Endodermal cell (in vitro differentiated cells): ENCODE results near the gene HOXA1. TPM values are rescaled to one million over a fixed set of nuclear protein-coding genes. Genes with fewer than 3 reads are reported as not detected.

ENCODE experiments used
- DNase-seq: peaks from one replicate; pipeline ENCODE4 v3.0.0-alpha.2; 2017
- H3K27ac ChIP-seq: 2 replicates; pipeline ENCODE4 v1.5.1; 2013; ENCODE audit warnings: mild to moderate bottlenecking, low read depth, low read length, moderate library complexity
- H3K27me3 ChIP-seq: 2 replicates; pipeline ENCODE4 v1.6.1; 2013; ENCODE audit warnings: mild to moderate bottlenecking, low read length, moderate library complexity; ENCODE audit not compliant: insufficient read depth, control insufficient read depth, poor library complexity, severe bottlenecking
- H3K36me3 ChIP-seq: 2 replicates; pipeline ENCODE4 v1.7.0; 2013; ENCODE audit warnings: mild to moderate bottlenecking, low read length, moderate library complexity; ENCODE audit not compliant: control insufficient read depth, insufficient read depth
- H3K4me1 ChIP-seq: one replicate; pipeline ENCODE4 v1.7.0; 2013; ENCODE audit warnings: low read length; ENCODE audit not compliant: control insufficient read depth, insufficient read depth
- H3K4me3 ChIP-seq: 2 replicates; pipeline ENCODE4 v1.5.1; 2013; ENCODE audit warnings: mild to moderate bottlenecking, low read length, moderate library complexity
- H3K9ac ChIP-seq: 2 replicates; pipeline ENCODE4 v1.6.1; 2013; ENCODE audit warnings: mild to moderate bottlenecking, low read length, moderate library complexity; ENCODE audit not compliant: poor library complexity, severe bottlenecking; ENCODE audit errors: extremely low read depth
- H3K9me3 ChIP-seq: 2 replicates; pipeline ENCODE4 v1.6.1; 2013; ENCODE audit warnings: mild to moderate bottlenecking, low read length, moderate library complexity; ENCODE audit not compliant: control insufficient read depth
- H3K27ac Mint-ChIP-seq: 2 replicates; pipeline ENCODE4 v1.8.0; 2020; ENCODE audit warnings: mixed read lengths
- H3K27me3 Mint-ChIP-seq: 2 replicates; pipeline ENCODE4 v1.8.0; 2021; ENCODE audit warnings: mild to moderate bottlenecking, mixed read lengths; ENCODE audit not compliant: insufficient read depth
- H3K36me3 Mint-ChIP-seq: 2 replicates; pipeline ENCODE4 v1.8.0; 2020; ENCODE audit warnings: low read depth, mixed read lengths
- H3K4me1 Mint-ChIP-seq: 2 replicates; pipeline ENCODE4 v1.8.0; 2020; ENCODE audit warnings: mixed read lengths
- H3K4me3 Mint-ChIP-seq: 2 replicates; pipeline ENCODE4 v1.8.0; 2020; ENCODE audit warnings: mild to moderate bottlenecking, moderate library complexity, mixed read lengths
- H3K9me3 Mint-ChIP-seq: 2 replicates; pipeline ENCODE4 v1.8.0; 2020; ENCODE audit warnings: mild to moderate bottlenecking, mixed read lengths
- WGBS, 2 experiments: methylation state at CpG; one replicate each; pipeline versions ENCODE4 v1.1.5 to v1.1.7; 2013; ENCODE audit warnings: missing lambda C conversion rate in 2 of 2, mixed read lengths in 1 of 2; ENCODE audit not compliant: insufficient coverage in 1 of 2, insufficient read length in 1 of 2; 5-methylcytosine and 5-hydroxymethylcytosine counted together
- total RNA-seq, 2 donors: library from RNA; stranded (reverse); fragmentation: NEBNext Ultra II Directional in 1 of 2; extraction: Animal tissue kit (Norgen Biotek cat#: 25700) in 1 of 2; gene quantifications; 2 replicates in 1 of 2; 3 replicates in 1 of 2; pipeline ENCODE4 v1.2.1, GENCODE V29; 2021
- TF ChIP-seq, protein P1 (sequence below): fragments of 200-600 bp; sonication (generic); conservative IDR thresholded peaks from 2 replicates; pipeline ENCODE4 v1.5.0; 2021; ENCODE audit warnings: antibody characterized with exemption, mild to moderate bottlenecking

Gene HOXA1
- total RNA-seq, 2 donors from 2014 or later = not detected

DNA sequence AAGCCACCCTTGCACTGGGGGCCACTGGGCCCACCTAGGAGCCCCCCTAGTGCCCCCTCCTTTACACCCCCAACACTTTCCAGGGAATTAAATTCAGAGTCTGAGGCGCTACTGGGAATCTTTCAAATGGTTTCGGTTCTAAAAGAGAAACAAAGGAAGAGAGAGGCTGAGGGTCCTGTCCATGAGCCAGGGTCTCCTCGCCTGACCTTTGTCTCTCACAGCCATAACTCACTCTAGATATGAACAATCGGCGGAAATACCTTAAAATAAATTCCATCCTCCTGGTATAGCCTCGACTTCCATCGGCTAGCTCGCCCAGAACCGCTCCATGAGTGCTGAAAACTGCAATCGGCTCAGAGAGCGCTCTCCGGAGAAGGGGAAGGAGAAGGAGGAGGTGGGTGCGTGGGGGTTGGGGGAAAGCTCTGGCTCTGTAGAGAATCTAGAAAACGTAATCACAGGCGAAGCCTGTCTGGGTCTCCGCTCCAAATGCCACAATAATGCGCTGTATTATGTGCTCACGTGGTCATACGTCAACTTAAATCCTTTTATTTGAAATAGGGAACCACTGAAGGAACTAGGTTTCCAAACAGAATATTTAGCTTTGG is 22.2 kb upstream of the HOXA1 start:
- Histone ChIP-seq H3K27ac (no peak overlapping the region), H3K36me3 (no peaks in the 10 kb centered on the region), H3K4me1 (no peaks in the 10 kb centered on the region), H3K9me3 (no peaks in the 10 kb centered on the region), H3K27me3 (peaks cover 97% of the 10 kb centered on the region), H3K4me3 (no peak overlapping the region), H3K9ac (no peak overlapping the region)
- Mint-ChIP-seq H3K36me3 (no peaks in the 10 kb centered on the region), H3K27me3 (peaks cover 95% of the 10 kb centered on the region), H3K27ac (no peak overlapping the region), H3K4me3 (no peak overlapping the region), H3K4me1 (peaks cover 4% of the 10 kb centered on the region), H3K9me3 (no peaks in the 10 kb centered on the region)
- no peak for DNase-seq
- WGBS, 2 experiments = 9 to 13% methylated on average over 5 to 19 of the region's 19 CpGs
- TF ChIP-seq, protein P1, sequence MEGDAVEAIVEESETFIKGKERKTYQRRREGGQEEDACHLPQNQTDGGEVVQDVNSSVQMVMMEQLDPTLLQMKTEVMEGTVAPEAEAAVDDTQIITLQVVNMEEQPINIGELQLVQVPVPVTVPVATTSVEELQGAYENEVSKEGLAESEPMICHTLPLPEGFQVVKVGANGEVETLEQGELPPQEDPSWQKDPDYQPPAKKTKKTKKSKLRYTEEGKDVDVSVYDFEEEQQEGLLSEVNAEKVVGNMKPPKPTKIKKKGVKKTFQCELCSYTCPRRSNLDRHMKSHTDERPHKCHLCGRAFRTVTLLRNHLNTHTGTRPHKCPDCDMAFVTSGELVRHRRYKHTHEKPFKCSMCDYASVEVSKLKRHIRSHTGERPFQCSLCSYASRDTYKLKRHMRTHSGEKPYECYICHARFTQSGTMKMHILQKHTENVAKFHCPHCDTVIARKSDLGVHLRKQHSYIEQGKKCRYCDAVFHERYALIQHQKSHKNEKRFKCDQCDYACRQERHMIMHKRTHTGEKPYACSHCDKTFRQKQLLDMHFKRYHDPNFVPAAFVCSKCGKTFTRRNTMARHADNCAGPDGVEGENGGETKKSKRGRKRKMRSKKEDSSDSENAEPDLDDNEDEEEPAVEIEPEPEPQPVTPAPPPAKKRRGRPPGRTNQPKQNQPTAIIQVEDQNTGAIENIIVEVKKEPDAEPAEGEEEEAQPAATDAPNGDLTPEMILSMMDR = no peak

DNA sequence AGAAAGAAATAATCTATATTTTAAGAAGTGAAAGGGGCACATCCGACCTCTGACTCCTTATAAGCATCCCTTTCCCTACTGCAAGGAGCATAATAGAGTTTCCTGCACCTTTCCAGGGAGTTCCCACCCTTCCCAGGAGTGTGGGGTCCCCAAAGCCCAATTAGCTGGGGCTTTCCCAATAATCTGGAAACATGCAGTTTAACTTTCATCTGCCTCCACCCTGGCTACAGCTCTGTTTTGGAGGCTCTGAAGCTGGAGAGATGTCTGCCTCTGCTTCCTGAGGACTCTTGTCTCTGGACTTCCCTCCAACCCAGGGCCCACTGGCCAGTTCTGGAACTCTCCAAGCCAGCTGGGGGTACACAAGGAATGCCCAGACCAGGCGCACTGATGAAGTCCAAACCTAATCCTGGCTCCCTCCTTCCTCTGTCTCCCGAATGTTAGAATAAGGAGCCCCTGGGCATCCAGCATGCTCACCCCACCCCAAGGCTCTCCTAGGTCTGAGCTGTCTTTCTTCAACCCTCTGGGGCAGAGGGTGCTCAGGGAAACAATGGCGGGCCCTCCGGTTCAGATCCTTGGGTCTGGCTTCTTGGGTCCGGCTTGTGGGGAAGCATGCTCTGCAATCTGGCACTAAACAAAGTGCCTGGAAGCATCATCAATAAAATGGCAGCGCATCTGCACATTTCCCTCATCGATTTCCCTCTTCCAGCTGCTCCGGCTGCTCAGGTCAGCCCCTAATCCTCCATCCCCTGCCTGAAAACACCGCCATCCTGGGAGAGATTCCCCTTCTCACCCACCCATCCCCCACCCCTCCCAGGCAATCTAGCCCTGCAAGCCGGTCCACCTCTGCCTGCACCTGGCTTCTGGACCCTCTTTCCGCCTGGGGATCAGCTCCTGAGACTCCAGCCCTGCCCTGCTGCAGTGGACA is 21.4 kb upstream of the HOXA1 start:
- Mint-ChIP-seq H3K27me3 (peaks cover 95% of the 10 kb centered on the region), H3K36me3 (no peaks in the 10 kb centered on the region), H3K4me3 (no peak overlapping the region), H3K27ac (no peak overlapping the region), H3K9me3 (no peaks in the 10 kb centered on the region), H3K4me1 (peaks cover 1% of the 10 kb centered on the region)
- Histone ChIP-seq H3K9me3 (no peaks in the 10 kb centered on the region), H3K4me1 (no peaks in the 10 kb centered on the region), H3K36me3 (no peaks in the 10 kb centered on the region), H3K27ac (no peak overlapping the region), H3K27me3 (peaks cover 97% of the 10 kb centered on the region), H3K9ac (no peak overlapping the region), H3K4me3 (no peak overlapping the region)
- TF ChIP-seq, protein P1 = no peak
- WGBS, 2 experiments = 12 to 13% methylated on average over 7 to 12 of the region's 12 CpGs
- no peak for DNase-seq

DNA sequence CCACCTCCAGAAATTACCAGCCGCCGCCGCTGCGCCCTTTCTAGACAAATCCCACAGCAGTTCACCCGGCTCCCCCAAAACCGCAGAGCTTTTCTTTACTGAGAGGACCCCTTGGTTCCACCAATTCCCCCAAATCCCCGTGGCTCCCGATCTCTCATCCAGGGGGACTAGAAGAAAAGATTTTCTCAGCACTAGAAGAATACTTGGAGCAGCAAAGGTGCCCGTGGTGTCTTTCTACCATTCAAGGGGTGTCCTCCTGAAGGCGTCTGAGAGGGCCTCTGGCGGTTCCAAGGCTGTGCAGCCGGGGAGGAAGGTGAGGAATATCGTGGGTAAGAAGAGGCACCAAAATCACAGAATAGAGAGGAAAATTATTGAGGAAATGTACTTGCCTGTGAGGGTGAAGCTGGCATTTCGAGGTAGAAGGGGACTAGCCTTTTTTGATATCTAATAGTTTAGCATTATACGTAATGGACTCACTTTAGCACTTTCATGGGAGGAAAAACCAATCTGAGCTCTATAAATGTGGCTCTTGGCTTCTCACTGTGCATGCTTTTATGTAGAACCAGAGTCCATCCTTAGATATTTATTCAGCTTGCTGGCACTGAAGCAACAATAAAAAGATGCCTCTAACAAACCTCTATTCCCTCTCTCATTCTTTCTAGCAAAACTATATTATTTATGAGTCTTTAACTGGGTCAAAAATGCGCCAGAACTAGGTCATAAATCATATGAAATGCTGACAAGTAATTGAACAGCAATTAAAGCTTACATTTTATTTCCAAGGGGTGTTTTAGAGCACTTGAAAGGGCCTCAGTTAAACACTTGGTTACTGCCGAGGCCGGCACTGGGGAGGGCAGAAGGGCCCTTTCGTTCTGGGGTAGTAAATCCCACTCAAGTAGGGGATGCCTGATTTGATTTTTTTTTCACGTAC is 20.5 kb upstream of the HOXA1 start:
- no peak for DNase-seq
- H3K27ac Mint-ChIP-seq = no peak overlapping the region
- H3K27me3 ChIP-seq = peaks cover 97% of the 10 kb centered on the region
- no peaks in the 10 kb centered on the region for H3K9me3 Mint-ChIP-seq
- no peak overlapping the region for H3K27ac ChIP-seq
- H3K4me1 ChIP-seq = no peaks in the 10 kb centered on the region
- H3K27me3 Mint-ChIP-seq = peaks cover 95% of the 10 kb centered on the region
- WGBS, 2 experiments = 8 to 16% methylated on average over 9 to 20 of the region's 20 CpGs
- no peaks in the 10 kb centered on the region for H3K36me3 Mint-ChIP-seq
- H3K36me3 ChIP-seq = no peaks in the 10 kb centered on the region
- H3K4me1 Mint-ChIP-seq = no peaks in the 10 kb centered on the region
- H3K4me3 ChIP-seq = no peak overlapping the region
- TF ChIP-seq, protein P1 = no peak
- no peak overlapping the region for H3K9ac ChIP-seq
- no peaks in the 10 kb centered on the region for H3K9me3 ChIP-seq
- H3K4me3 Mint-ChIP-seq = no peak overlapping the region
